H1 (cell line): Measurements from ENCODE around the gene PPP2R2B. TPM values are rescaled to one million over a fixed set of nuclear protein-coding genes. Genes with fewer than 3 reads are reported as not detected.

Experiments used
- CTCF ChIA-PET: fragments of 300-600 bp; sonication (Branson Sonifier 250); formaldehyde crosslinking; loops from one replicate; lab custom pipeline; 2021; ENCODE audit not compliant: partially characterized antibody; lab: Charles Lee
- POLR2A ChIA-PET: fragments of 300-600 bp; sonication (Branson Sonifier 250); formaldehyde crosslinking; loops from one replicate; lab custom pipeline; 2021; ENCODE audit warnings: inconsistent platforms; ENCODE audit not compliant: partially characterized antibody; lab: Charles Lee
- DNase-seq, 2 experiments: peaks; one replicate each; pipeline versions ENCODE4 v3.0.0 to v3.0.0-alpha.2; 2010 to 2022; ENCODE audit warnings: low spot score in 2 of 2, low read depth in 1 of 2, mixed read lengths in 1 of 2
- FAIRE-seq: peaks from 2 replicates; lab custom pipeline; 2011; peaks lifted over from hg19 to GRCh38; lab: Jason Lieb, UNC
- H2AFZ ChIP-seq: 2 replicates; pipeline ENCODE4 v1.8.1; 2012; ENCODE audit warnings: low read length, inconsistent platforms
- H2AK5ac ChIP-seq: 2 replicates; pipeline ENCODE4 v1.6.1; 2013; ENCODE audit warnings: low read depth, low read length
- H2BK120ac ChIP-seq: replicated peaks from 2 replicates; pipeline ENCODE3; 2013; ENCODE audit warnings: low read depth, low read length, inconsistent platforms
- H2BK12ac ChIP-seq: 2 replicates; pipeline ENCODE4 v1.6.1; 2013; ENCODE audit warnings: low read depth, low read length
- H2BK15ac ChIP-seq: 2 replicates; pipeline ENCODE4 v1.6.1; 2013; ENCODE audit warnings: low read length
- H2BK20ac ChIP-seq: 2 replicates; pipeline ENCODE4 v1.6.1; 2013; ENCODE audit warnings: low read length
- H2BK5ac ChIP-seq: 2 replicates; pipeline ENCODE4 v1.6.1; 2013; ENCODE audit warnings: low read depth, low read length
- H3K14ac ChIP-seq: 2 replicates; pipeline ENCODE4 v1.6.1; 2013; ENCODE audit warnings: inconsistent platforms; ENCODE audit not compliant: insufficient read length
- H3K18ac ChIP-seq: 2 replicates; pipeline ENCODE4 v1.6.1; 2013; ENCODE audit warnings: low read length; ENCODE audit errors: extremely low read depth
- H3K23ac ChIP-seq: 2 replicates; pipeline ENCODE4 v1.6.1; 2013; ENCODE audit warnings: inconsistent platforms; ENCODE audit not compliant: insufficient read length
- H3K23me2 ChIP-seq: 2 replicates; pipeline ENCODE4 v1.6.1; 2013; ENCODE audit warnings: low read depth, low read length
- H3K27ac ChIP-seq: 2 replicates; pipeline ENCODE4 v1.6.1; 2011; ENCODE audit warnings: low read depth, low read length, inconsistent platforms
- H3K27me3 ChIP-seq, 4 experiments: replicated peaks in 1 of 4; 1 replicate in 1 of 4; 2 replicates in 3 of 4; pipeline versions ENCODE4 v1.6.1 to v1.8.1; 2011 to 2013; ENCODE audit warnings: low read length in 3 of 4, mild to moderate bottlenecking in 3 of 4, inconsistent platforms in 2 of 4, mixed read lengths in 2 of 4, moderate library complexity in 1 of 4; ENCODE audit not compliant: control insufficient read depth in 3 of 4, insufficient read depth in 3 of 4; ENCODE audit errors: extremely low read depth in 1 of 4
- H3K36me3 ChIP-seq, 4 experiments: 2 replicates each; pipeline versions ENCODE4 v1.6.1 to v1.8.1; 2011 to 2013; ENCODE audit warnings: mild to moderate bottlenecking in 4 of 4, low read length in 3 of 4, moderate library complexity in 2 of 4, control low read depth in 1 of 4, inconsistent platforms in 1 of 4; ENCODE audit not compliant: insufficient read depth in 4 of 4, control insufficient read depth in 2 of 4
- H3K4ac ChIP-seq: replicated peaks from 2 replicates; pipeline ENCODE3; 2013; ENCODE audit warnings: low read length, low read depth, mixed read lengths, inconsistent platforms; ENCODE audit not compliant: insufficient read length
- H3K4me1 ChIP-seq, 4 experiments: replicated peaks in 1 of 4; 1 replicate in 1 of 4; 2 replicates in 3 of 4; pipeline versions ENCODE4 v1.6.1 to v1.8.1; 2011 to 2013; ENCODE audit warnings: low read length in 3 of 4, inconsistent platforms in 2 of 4, mixed read lengths in 1 of 4; ENCODE audit not compliant: insufficient read depth in 4 of 4, control insufficient read depth in 3 of 4
- H3K4me2 ChIP-seq, 2 experiments: 2 replicates each; pipeline versions ENCODE4 v1.6.1 to v1.8.1; 2011 to 2013; ENCODE audit warnings: low read depth in 2 of 2, low read length in 2 of 2, control low read depth in 1 of 2, inconsistent platforms in 1 of 2, mild to moderate bottlenecking in 1 of 2; ENCODE audit not compliant: insufficient read depth in 1 of 2
- H3K4me3 ChIP-seq, 4 experiments: fragments of 200-600, 300-600 bp in 1 of 4; sonication (generic), shearing (Covaris generic), sonication (Bioruptor Twin) in 1 of 4; 2 replicates each; pipeline versions ENCODE4 v1.5.1 to v1.8.1; 2011 to 2016; ENCODE audit warnings: low read length in 4 of 4, low read depth in 3 of 4, control low read depth in 2 of 4, inconsistent platforms in 2 of 4, mild to moderate bottlenecking in 2 of 4, mixed read lengths in 1 of 4, moderate library complexity in 1 of 4; ENCODE audit not compliant: insufficient read depth in 2 of 4; ENCODE audit errors: extremely low read depth in 1 of 4
- H3K56ac ChIP-seq: replicated peaks from 2 replicates; pipeline ENCODE3; 2013; ENCODE audit warnings: low read depth, mild to moderate bottlenecking, mixed read lengths, low read length, inconsistent platforms; ENCODE audit not compliant: insufficient read length
- H3K79me1 ChIP-seq: 2 replicates; pipeline ENCODE4 v1.6.1; 2013; ENCODE audit warnings: low read depth, low read length, control low read depth
- H3K79me2 ChIP-seq, 2 experiments: 2 replicates each; pipeline versions ENCODE4 v1.6.1 to v1.8.1; 2012 to 2013; ENCODE audit warnings: low read length in 2 of 2, mild to moderate bottlenecking in 2 of 2, inconsistent platforms in 1 of 2; ENCODE audit not compliant: insufficient read depth in 2 of 2, control insufficient read depth in 1 of 2
- H3K9ac ChIP-seq, 4 experiments: replicated peaks in 1 of 4; 1 replicate in 1 of 4; 2 replicates in 3 of 4; pipeline versions ENCODE4 v1.6.1 to v1.8.1; 2011 to 2013; ENCODE audit warnings: low read depth in 3 of 4, low read length in 3 of 4, control low read depth in 2 of 4, mild to moderate bottlenecking in 2 of 4, moderate library complexity in 2 of 4, inconsistent platforms in 1 of 4; ENCODE audit errors: extremely low read depth in 1 of 4
- H3K9me3 ChIP-seq, 2 experiments: 2 replicates each; pipeline versions ENCODE4 v1.6.1 to v1.8.1; 2012 to 2013; ENCODE audit warnings: mild to moderate bottlenecking in 2 of 2, moderate library complexity in 2 of 2, control low read depth in 1 of 2, inconsistent platforms in 1 of 2, low read depth in 1 of 2, low read length in 1 of 2, mixed read lengths in 1 of 2; ENCODE audit not compliant: insufficient read depth in 2 of 2
- H4K20me1 ChIP-seq, 2 experiments: replicated peaks in 1 of 2; 2 replicates each; pipeline versions ENCODE3 to v1.8.1; 2011 to 2013; ENCODE audit warnings: inconsistent platforms in 2 of 2, low read length in 2 of 2, mild to moderate bottlenecking in 1 of 2; ENCODE audit not compliant: insufficient read depth in 2 of 2, control insufficient read depth in 1 of 2
- H4K5ac ChIP-seq: 2 replicates; pipeline ENCODE4 v1.6.1; 2013; ENCODE audit warnings: low read length, low read depth, mixed read lengths, inconsistent platforms; ENCODE audit not compliant: insufficient read length
- H4K8ac ChIP-seq: 2 replicates; pipeline ENCODE4 v1.8.0; 2013; ENCODE audit warnings: mild to moderate bottlenecking, moderate library complexity, low read length, inconsistent platforms; ENCODE audit not compliant: insufficient read depth; ENCODE audit errors: extremely low read depth
- H4K91ac ChIP-seq: replicated peaks from 2 replicates; pipeline ENCODE3; 2013; ENCODE audit warnings: low read length, mixed read lengths, inconsistent platforms; ENCODE audit not compliant: insufficient read length
- ATF3 ChIP-seq: IDR thresholded peaks from 2 replicates; pipeline ENCODE4 v1.6.1; 2011; ENCODE audit warnings: low read depth, mild to moderate bottlenecking, low read length; ENCODE audit not compliant: insufficient read depth
- BRCA1 ChIP-seq: IDR thresholded peaks from 2 replicates; pipeline ENCODE4 v1.6.1; 2012; ENCODE audit warnings: low read depth, low read length, improper control_type of control experiment
- TBP ChIP-seq: IDR thresholded peaks from 2 replicates; pipeline ENCODE4 v1.6.1; 2011; ENCODE audit warnings: low read depth, low read length, improper control_type of control experiment
- ZNF274 ChIP-seq: IDR thresholded peaks from 2 replicates; pipeline ENCODE4 v1.7.0; 2012; ENCODE audit warnings: low read length, borderline replicate concordance; ENCODE audit errors: extremely low read depth
- whole genome bisulfite sequencing, 2 experiments: shearing (Covaris generic) in 1 of 2; methylation state at CpG; one replicate each; pipeline versions ENCODE4 v1.1.6 to v1.1.7; 2013 to 2015; ENCODE audit warnings: low lambda C conversion rate in 2 of 2, mixed read lengths in 2 of 2, inconsistent platforms in 1 of 2, low coverage in 1 of 2, missing lambda C conversion rate in 1 of 2; ENCODE audit not compliant: insufficient replicate concordance in 2 of 2, insufficient coverage in 1 of 2, insufficient read length in 1 of 2; ENCODE audit errors: extremely low coverage in 1 of 2, missing lambda C conversion rate in 1 of 2; 5-methylcytosine and 5-hydroxymethylcytosine counted together
- polyA plus RNA-seq, 7 experiments: library from polyadenylated mRNA; depleted of rRNA in 3 of 7; stranded (reverse) in 5 of 7; unstranded in 2 of 7; fragments of >200 nt in 5 of 7; fragments of 200-250 nt in 2 of 7; gene quantifications; 1 replicate in 5 of 7; 2 replicates in 1 of 7; 4 replicates in 1 of 7; pipeline versions ENCODE4 v1.2.1 to v1.2.3, GENCODE V29; 2011 to 2013; ENCODE audit warnings: missing spikeins in 2 of 7, mixed read lengths in 2 of 7
- total RNA-seq: library from RNA; stranded (reverse); fragmentation: NEBNext Ultra II Directional; extraction: Animal tissue kit (Norgen Biotek cat#: 25700); gene quantifications from 2 replicates; pipeline ENCODE4 v1.2.1, GENCODE V29; 2021
- TF ChIP-seq, protein P1 (sequence below): IDR thresholded peaks from 2 replicates; pipeline ENCODE4 v1.6.1; 2012; ENCODE audit warnings: inconsistent platforms

The PPP2R2B gene
- total and polyA plus RNA-seq, 2 of the 8 experiments (the other 6 are each of a cell fraction or from before 2014, with no cell fraction given): 21.1 to 37.1 TPM

- no peak overlapping the region for H3K23ac ChIP-seq
- H3K14ac ChIP-seq: no peak overlapping the region
- no peak overlapping the region for H4K91ac ChIP-seq
- H3K27me3 ChIP-seq: no peaks in the 10 kb centered on the region
- H4K20me1 ChIP-seq: peaks cover 0 to 2% of the 10 kb centered on the region in 2 experiments
- no peaks in the 10 kb centered on the region for H3K9me3 ChIP-seq
- H3K79me2 ChIP-seq: no peaks in the 10 kb centered on the region
- CTCF ChIA-PET: interaction anchor here (0.7 to 1.5 kb wide), 3 partner anchors 29 to 96 kb away, joined by 3 to 4 read pairs (median 3); partner anchors contain the start of gene PPP2R2B
- no peaks in the 10 kb centered on the region for H3K36me3 ChIP-seq
- H2AFZ ChIP-seq: no peak overlapping the region
- POLR2A ChIA-PET: no interaction called here
- no peaks in the 10 kb centered on the region for H3K79me1 ChIP-seq
- no peak overlapping the region for H3K4ac ChIP-seq
- no peaks in the 10 kb centered on the region for H3K23me2 ChIP-seq
- no peak overlapping the region for H2BK15ac ChIP-seq
- no peak overlapping the region for H3K27ac ChIP-seq
- no peak overlapping the region for H4K8ac ChIP-seq
- H2BK5ac ChIP-seq: no peak overlapping the region
- no peak overlapping the region for H3K9ac ChIP-seq
- TF ChIP-seq, protein P1, sequence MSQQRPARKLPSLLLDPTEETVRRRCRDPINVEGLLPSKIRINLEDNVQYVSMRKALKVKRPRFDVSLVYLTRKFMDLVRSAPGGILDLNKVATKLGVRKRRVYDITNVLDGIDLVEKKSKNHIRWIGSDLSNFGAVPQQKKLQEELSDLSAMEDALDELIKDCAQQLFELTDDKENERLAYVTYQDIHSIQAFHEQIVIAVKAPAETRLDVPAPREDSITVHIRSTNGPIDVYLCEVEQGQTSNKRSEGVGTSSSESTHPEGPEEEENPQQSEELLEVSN: no peak
- TF ChIP-seq ATF3 (no peak), ZNF274 (no peak), BRCA1 (no peak), TBP (no peak)
- TF ChIP-seq, all 59 proteins: peak for 0
- no peak overlapping the region for H2AK5ac ChIP-seq
- H2BK12ac ChIP-seq: 0 out of 2 replicates have a peak overlapping the region, but pooled peaks have one; percentile 4
- DNase-seq (no peak), FAIRE-seq (no peak)
- no peak overlapping the region for H3K56ac ChIP-seq
- no peak overlapping the region for H3K4me3 ChIP-seq
- H4K5ac ChIP-seq: no peak overlapping the region
- peaks cover 0 to 3% (median 1%) of the 10 kb centered on the region in 4 experiments; a peak in 2 of 7 replicates for H3K4me1 ChIP-seq
- no peak overlapping the region for H2BK20ac ChIP-seq
- no peak overlapping the region for H3K18ac ChIP-seq
- no peak overlapping the region for H2BK120ac ChIP-seq
- 91% methylated on average over 5 of the region's 5 CpGs; no CpG with 5 or more reads in 1 of the 2 experiments for WGBS, 2 experiments
- no peak overlapping the region for H3K4me2 ChIP-seq
Observed at GRCh38 chr5:146849694-146850303, 28.8 kb downstream of the PPP2R2B start.
